ENCODE data around the gene LAMA4. TPM values are rescaled to one million over a fixed set of nuclear protein-coding genes. Genes with fewer than 3 reads are reported as not detected.

Gene LAMA4
- polyA plus RNA-seq, 1 donor from 2014 or later, result 0.69 TPM

DNA sequence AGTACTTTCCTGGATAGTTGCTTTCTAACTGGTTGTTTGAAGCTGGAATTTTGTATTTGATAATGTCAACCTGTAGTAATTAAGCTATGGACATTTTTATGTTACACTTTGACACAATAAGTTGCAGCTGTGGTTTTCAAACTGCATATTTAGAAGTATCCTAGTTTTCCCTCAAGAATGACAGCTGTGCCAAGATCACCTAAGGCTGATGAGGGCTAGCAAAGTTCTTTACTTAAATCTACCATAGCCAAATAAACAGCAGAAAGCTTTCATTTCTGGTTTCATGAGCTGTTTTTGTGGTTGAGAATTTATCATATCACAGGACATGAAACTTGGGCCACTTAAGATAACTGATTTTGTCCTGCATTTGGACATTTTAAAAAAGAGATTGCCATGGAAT, 136.3 kb downstream of the LAMA4 start:
- Histone ChIP-seq H3K4me2 (ENCODE audit: low read length) (no peak overlapping the region), H3K4me3 (ENCODE audit: low read length) (no peak overlapping the region), H3F3A (ENCODE audit: insufficient read depth, low read length, poor library complexity, severe bottlenecking) (no peaks in the 10 kb centered on the region), H2AFZ (ENCODE audit: low read depth, low read length) (no peak overlapping the region), H3K27ac (ENCODE audit: low read length) (no peak overlapping the region), H4K20me1 (ENCODE audit: insufficient read depth) (no peaks in the 10 kb centered on the region), H3K36me3 (ENCODE audit: insufficient read depth, low read length) (no peaks in the 10 kb centered on the region), H3K27me3 (ENCODE audit: insufficient read depth, low read depth, low read length) (no peaks in the 10 kb centered on the region), H3K9ac (ENCODE audit: low read length) (no peak overlapping the region), H3K9me3 (ENCODE audit: low read length) (no peaks in the 10 kb centered on the region), H3K9me2 (ENCODE audit: insufficient read depth, low read length) (no peaks in the 10 kb centered on the region), H3K79me2 (replicated peaks; ENCODE audit: insufficient read depth, low read length) (no peaks in the 10 kb centered on the region)
- TF ChIP-seq EZH2 (IDR thresholded peaks at IDR 0.05; ENCODE audit: borderline replicate concordance, insufficient read depth, low read length, poor library complexity, severe bottlenecking) (no peak), MXI1 (conservative IDR thresholded peaks at IDR 0.05; ENCODE audit: poor library complexity, severe bottlenecking) (no peak), TAF1 (IDR thresholded peaks at IDR 0.05; ENCODE audit: low read depth) (no peak), REST (IDR thresholded peaks at IDR 0.05; ENCODE audit: borderline replicate concordance) (no peak), EP300 (conservative IDR thresholded peaks at IDR 0.05; ENCODE audit: poor library complexity, severe bottlenecking) (no peak), POLR2AphosphoS5 (IDR thresholded peaks at IDR 0.05) (no peak), RAD21 (conservative IDR thresholded peaks at IDR 0.05) (no peak), SMC3 (conservative IDR thresholded peaks at IDR 0.05; ENCODE audit: poor library complexity) (no peak), CTCF (IDR thresholded peaks at IDR 0.05; ENCODE audit: poor library complexity, severe bottlenecking) (no peak)

GRCh38 chr6:112117554-112117953, 136.8 kb downstream of the LAMA4 start:
- Histone ChIP-seq H3K9me2 (ENCODE audit: insufficient read depth, low read length) (no peaks in the 10 kb centered on the region), H3K27ac (ENCODE audit: low read length) (no peak overlapping the region), H3K9me3 (ENCODE audit: low read length) (no peaks in the 10 kb centered on the region), H2AFZ (ENCODE audit: low read depth, low read length) (no peak overlapping the region), H4K20me1 (ENCODE audit: insufficient read depth) (no peaks in the 10 kb centered on the region), H3K4me3 (ENCODE audit: low read length) (no peak overlapping the region), H3K9ac (ENCODE audit: low read length) (no peak overlapping the region), H3K36me3 (ENCODE audit: insufficient read depth, low read length) (no peaks in the 10 kb centered on the region), H3K4me2 (ENCODE audit: low read length) (no peak overlapping the region), H3F3A (ENCODE audit: insufficient read depth, low read length, poor library complexity, severe bottlenecking) (no peaks in the 10 kb centered on the region), H3K27me3 (ENCODE audit: insufficient read depth, low read depth, low read length) (no peaks in the 10 kb centered on the region), H3K79me2 (replicated peaks; ENCODE audit: insufficient read depth, low read length) (no peaks in the 10 kb centered on the region)
- TF ChIP-seq REST (IDR thresholded peaks at IDR 0.05; ENCODE audit: borderline replicate concordance), result no peak
- no peak for TF ChIP-seq TAF1 (IDR thresholded peaks at IDR 0.05; ENCODE audit: low read depth)
- TF ChIP-seq RAD21 (conservative IDR thresholded peaks at IDR 0.05), result no peak
- TF ChIP-seq POLR2AphosphoS5 (IDR thresholded peaks at IDR 0.05), result no peak
- TF ChIP-seq CTCF (IDR thresholded peaks at IDR 0.05; ENCODE audit: poor library complexity, severe bottlenecking), result no peak
- no peak for TF ChIP-seq EZH2 (IDR thresholded peaks at IDR 0.05; ENCODE audit: borderline replicate concordance, insufficient read depth, low read length, poor library complexity, severe bottlenecking)
